Measurements from ENCODE around the gene LHFPL6.

LHFPL6 gene

GRCh38 chr13:39306639-39307589 lies 296.1 kb downstream of the LHFPL6 start:
- no peak for DNase-seq
- no peaks in the 10 kb centered on the region for H3K36me3 Mint-ChIP-seq (ENCODE audit: low read depth)
- peak overlapping the region; percentile 47 for H3K27ac Mint-ChIP-seq
- no peaks in the 10 kb centered on the region for H3K9me3 Mint-ChIP-seq
- peaks cover 4% of the 10 kb centered on the region for H3K4me1 Mint-ChIP-seq (ENCODE audit: low read depth)
- no peak overlapping the region for H3K4me3 Mint-ChIP-seq
- H3K27me3 Mint-ChIP-seq: peaks cover 17% of the 10 kb centered on the region

GRCh38 chr13:39302820-39303219 lies 300.2 kb downstream of the LHFPL6 start:
- Mint-ChIP-seq H3K27me3 (peaks cover 11% of the 10 kb centered on the region), H3K27ac (no peak overlapping the region), H3K4me3 (no peak overlapping the region), H3K4me1 (ENCODE audit: low read depth) (peaks cover 4% of the 10 kb centered on the region), H3K9me3 (no peaks in the 10 kb centered on the region), H3K36me3 (ENCODE audit: low read depth) (no peaks in the 10 kb centered on the region)
- no peak for DNase-seq

- Mint-ChIP-seq H3K36me3 (ENCODE audit: low read depth) (no peaks in the 10 kb centered on the region), H3K27me3 (peaks cover 6% of the 10 kb centered on the region), H3K9me3 (peaks cover 7% of the 10 kb centered on the region), H3K4me3 (no peak overlapping the region), H3K4me1 (ENCODE audit: low read depth) (no peaks in the 10 kb centered on the region), H3K27ac (no peak overlapping the region)
- DNase-seq: no peak
Measured at GRCh38 chr13:39298951-39299350, 304.0 kb downstream of the LHFPL6 start.

GRCh38 chr13:39297664-39298171 lies 305.3 kb downstream of the LHFPL6 start:
- no peak overlapping the region for H3K27ac Mint-ChIP-seq
- peaks cover 7% of the 10 kb centered on the region for H3K9me3 Mint-ChIP-seq
- peaks cover 4% of the 10 kb centered on the region for H3K27me3 Mint-ChIP-seq
- no peak overlapping the region for H3K4me3 Mint-ChIP-seq
- H3K36me3 Mint-ChIP-seq (ENCODE audit: low read depth): no peaks in the 10 kb centered on the region
- no peak for DNase-seq
- H3K4me1 Mint-ChIP-seq (ENCODE audit: low read depth): no peaks in the 10 kb centered on the region

- DNase-seq: no peak
- Mint-ChIP-seq H3K9me3 (peaks cover 7% of the 10 kb centered on the region), H3K4me3 (no peak overlapping the region), H3K36me3 (ENCODE audit: low read depth) (no peaks in the 10 kb centered on the region), H3K27me3 (peaks cover under 1% of the 10 kb centered on the region), H3K4me1 (ENCODE audit: low read depth) (no peaks in the 10 kb centered on the region), H3K27ac (no peak overlapping the region)
Measured at GRCh38 chr13:39297023-39297422, 306.0 kb downstream of the LHFPL6 start.

- peaks cover 7% of the 10 kb centered on the region for H3K9me3 Mint-ChIP-seq
- no peak overlapping the region for H3K4me3 Mint-ChIP-seq
- DNase-seq: no peak
- H3K27ac Mint-ChIP-seq: no peak overlapping the region
- no peaks in the 10 kb centered on the region for H3K4me1 Mint-ChIP-seq (ENCODE audit: low read depth)
- H3K27me3 Mint-ChIP-seq: no peaks in the 10 kb centered on the region
- H3K36me3 Mint-ChIP-seq (ENCODE audit: low read depth): no peaks in the 10 kb centered on the region
Measured at GRCh38 chr13:39296193-39296592, 306.8 kb downstream of the LHFPL6 start.
